Mononuclear cell (primary cell): ENCODE data around the gene MTF1. TPM values are rescaled to one million over a fixed set of nuclear protein-coding genes. Genes with fewer than 3 reads are reported as not detected.

Source experiments
- H3K27me3 ChIP-seq: 2 replicates; pipeline ENCODE4 v1.6.0; 2011; ENCODE audit warnings: low read length, control low read depth; ENCODE audit not compliant: insufficient read depth
- H3K4me1 ChIP-seq: 2 replicates; pipeline ENCODE4 v1.5.1; 2011; ENCODE audit warnings: mild to moderate bottlenecking, low read length, control low read depth; ENCODE audit not compliant: insufficient read depth
- H3K4me3 ChIP-seq: 2 replicates; pipeline ENCODE4 v1.5.1; 2011; ENCODE audit warnings: mild to moderate bottlenecking, low read length, moderate library complexity
- H3K9me3 ChIP-seq: 2 replicates; pipeline ENCODE4 v1.5.1; 2011; ENCODE audit warnings: low read depth, mild to moderate bottlenecking, control low read depth, low read length
- total RNA-seq: library from RNA; depleted of rRNA; stranded (reverse); fragments of >200 nt; gene quantifications from one replicate; pipeline ENCODE4 v1.2.3, GENCODE V29; 2012

MTF1 gene
- total RNA-seq, 1 donor = 8.2 TPM

- no peak overlapping the region for H3K4me3 ChIP-seq
- peaks cover 69% of the 10 kb centered on the region for H3K27me3 ChIP-seq
- H3K4me1 ChIP-seq = no peaks in the 10 kb centered on the region
- H3K9me3 ChIP-seq = no peaks in the 10 kb centered on the region
Observed at GRCh38 chr1:37763791-37764413, 95.5 kb downstream of the MTF1 start.

- H3K9me3 ChIP-seq = no peaks in the 10 kb centered on the region
- no peaks in the 10 kb centered on the region for H3K4me1 ChIP-seq
- H3K4me3 ChIP-seq = no peak overlapping the region
- H3K27me3 ChIP-seq = peaks cover 65% of the 10 kb centered on the region
Observed at GRCh38 chr1:37762516-37762915, 96.9 kb downstream of the MTF1 start.

GRCh38 chr1:37761416-37762095 is 97.8 kb downstream of the MTF1 start:
- no peaks in the 10 kb centered on the region for H3K9me3 ChIP-seq
- H3K4me1 ChIP-seq = no peaks in the 10 kb centered on the region
- no peak overlapping the region for H3K4me3 ChIP-seq
- H3K27me3 ChIP-seq = peaks cover 55% of the 10 kb centered on the region

Other genes starting within 250 kb of the MTF1 start
- not detected for gene RSPO1, start 224.7 kb downstream of the MTF1 start, total RNA-seq
- gene CDCA8, start 167.1 kb downstream of the MTF1 start, total RNA-seq = 0.31 TPM
- gene EPHA10, start 94.5 kb downstream of the MTF1 start, total RNA-seq = not detected
- 0.42 TPM for gene MANEAL, start 65.7 kb downstream of the MTF1 start, total RNA-seq
- 8.5 TPM for gene C1orf122, start 51.8 kb downstream of the MTF1 start, total RNA-seq
- 22.2 TPM for gene YRDC, start 51.4 kb downstream of the MTF1 start, total RNA-seq
- gene INPP5B, start 87.5 kb upstream of the MTF1 start, total RNA-seq = 18.6 TPM
- 65.1 TPM for gene SF3A3, start 130.4 kb upstream of the MTF1 start, total RNA-seq
- gene FHL3, start 145.9 kb upstream of the MTF1 start, total RNA-seq = 8.3 TPM
- gene UTP11, start 153.1 kb upstream of the MTF1 start, total RNA-seq = 18.2 TPM
- 0.10 TPM for gene POU3F1, start 187.2 kb upstream of the MTF1 start, total RNA-seq